HG02798 (cell line): ENCODE results near the gene THTPA.

Source experiments
- ATAC-seq: cut with Tn5 transposase; IDR thresholded peaks from one replicate; pipeline ENCODE4 v1.9.1; 2021; ENCODE audit warnings: mild to moderate bottlenecking; ENCODE audit not compliant: unreplicated experiment, poor library complexity

Gene THTPA

DNA sequence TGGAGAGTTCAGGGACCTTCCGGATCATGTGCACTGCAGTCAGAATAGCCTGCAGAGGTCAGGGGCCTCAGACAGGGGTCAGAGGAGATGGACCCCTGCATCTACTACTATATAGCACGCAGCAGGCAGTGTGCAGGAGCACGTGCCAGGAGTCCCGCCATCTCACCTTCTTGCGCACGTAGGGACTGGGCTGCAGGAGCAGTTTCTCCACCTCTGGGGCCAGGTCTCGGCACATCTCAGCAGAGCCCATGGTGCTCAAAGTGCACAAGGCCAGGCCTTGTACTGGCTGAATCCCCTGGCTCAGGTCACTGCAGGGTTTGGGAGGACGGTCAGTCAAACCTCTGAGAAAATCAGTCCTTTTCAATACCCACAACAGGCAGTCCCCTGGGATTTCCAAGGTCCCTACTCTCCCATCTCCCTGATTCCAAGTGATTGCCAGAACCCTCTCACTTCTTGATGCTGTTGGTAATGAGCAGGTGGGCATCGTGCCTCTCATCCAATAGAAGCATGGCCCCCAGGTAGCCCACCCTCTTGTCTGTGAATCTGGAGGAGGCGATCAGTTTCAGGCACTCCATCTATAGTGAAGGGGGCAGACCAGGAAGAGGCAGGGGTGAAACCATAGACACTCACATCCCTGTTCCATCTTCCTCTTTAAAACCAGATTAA is 10.2 kb downstream of the THTPA start:
- ATAC-seq, result no peak

DNA sequence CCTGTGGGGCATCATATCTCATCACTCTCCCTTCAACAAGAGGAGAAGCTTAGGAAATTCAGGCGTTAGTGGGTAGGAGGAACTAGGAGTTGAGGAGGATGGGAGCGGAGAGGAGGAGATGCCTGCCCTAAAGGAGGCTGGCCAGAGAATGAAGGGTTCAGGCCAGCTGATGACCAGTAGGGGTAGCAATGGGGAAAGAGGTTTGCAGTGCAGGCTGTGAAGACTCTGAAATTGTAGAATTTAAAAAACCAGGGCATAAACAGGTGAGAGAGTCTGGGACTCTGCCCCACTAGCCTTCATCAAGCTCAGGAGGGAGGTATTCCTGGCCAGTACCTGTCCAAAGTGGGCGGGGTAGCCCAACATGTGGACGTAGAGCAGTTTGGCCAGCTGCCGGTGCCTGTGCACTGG is 10.7 kb downstream of the THTPA start:
- peak; percentile 7 for ATAC-seq

DNA sequence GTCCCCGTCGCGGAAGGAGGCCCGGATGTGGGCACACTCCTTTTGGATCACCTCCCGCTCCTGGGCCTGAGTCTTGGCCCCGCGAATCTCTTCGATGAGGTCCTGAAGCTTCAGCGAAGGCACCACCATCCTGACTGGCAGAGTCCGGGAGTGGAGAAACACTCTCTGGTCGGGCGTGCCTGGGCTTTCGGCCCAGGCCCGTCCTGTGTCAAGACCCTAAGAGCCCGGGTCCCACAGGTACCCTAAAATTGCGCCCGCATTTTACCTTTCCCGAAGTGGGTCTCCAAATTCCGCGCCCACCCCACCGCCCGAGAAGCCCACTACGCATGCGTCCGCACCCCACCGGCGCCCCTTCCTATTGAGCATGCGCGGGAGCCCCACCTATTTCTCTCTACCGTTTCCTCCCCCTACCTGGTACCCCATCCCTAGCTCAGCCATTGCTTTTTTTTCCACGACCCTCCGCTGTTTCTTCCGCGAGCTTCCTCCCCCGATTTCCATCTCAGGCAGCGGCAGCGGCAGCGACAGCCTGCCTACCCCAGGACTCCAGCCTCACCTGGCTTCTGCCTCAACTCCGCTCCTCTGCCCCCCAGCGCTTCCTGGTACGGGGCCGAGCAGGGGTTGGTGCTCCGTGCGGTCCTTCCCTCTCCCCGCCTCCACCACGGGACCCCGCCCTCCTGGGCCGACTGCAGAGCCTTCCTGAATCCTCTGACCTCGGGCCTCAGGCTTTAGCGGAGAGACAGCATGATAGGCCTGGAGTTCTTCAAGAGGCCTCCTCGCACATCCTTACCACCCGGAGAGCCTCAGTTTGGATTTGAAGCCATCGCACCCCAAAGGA is 11.3 kb downstream of the THTPA start, which contains the start of gene AP1G2:
Gene AP1G2 (minus strand): TSS at position 606 of the 835 bp plus-strand sequence. CDS start 477 bp downstream, at position 129.
- ATAC-seq, result peak; percentile 93

DNA sequence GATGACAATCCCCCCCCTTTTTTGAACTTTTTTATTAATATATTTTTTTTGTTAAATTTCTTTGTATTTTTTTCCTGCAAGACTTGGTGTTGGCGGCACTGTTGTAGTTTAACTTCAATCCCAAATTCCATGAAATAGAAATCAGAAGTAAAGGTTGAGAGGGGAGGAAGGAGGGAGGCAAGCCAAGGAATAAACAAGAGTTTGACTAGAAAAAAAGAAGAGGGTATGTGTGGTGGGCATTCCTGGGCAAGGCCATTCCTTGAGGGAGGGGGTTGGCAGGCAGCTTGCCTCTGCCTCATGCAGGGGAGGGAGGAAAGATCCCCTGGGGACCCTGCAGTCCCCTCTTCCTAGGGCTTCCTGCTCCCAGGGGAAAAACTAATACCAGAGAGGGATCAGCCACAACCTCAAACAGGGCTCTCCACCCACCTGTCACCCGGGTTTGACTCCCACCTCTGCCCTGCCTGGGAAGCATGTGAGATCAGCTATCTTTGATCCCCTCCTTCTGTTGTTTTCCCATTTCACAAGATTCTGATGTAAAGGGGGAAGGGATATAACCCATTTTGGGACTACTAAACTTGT is 12.0 kb downstream of the THTPA start:
- ATAC-seq, result no peak

DNA sequence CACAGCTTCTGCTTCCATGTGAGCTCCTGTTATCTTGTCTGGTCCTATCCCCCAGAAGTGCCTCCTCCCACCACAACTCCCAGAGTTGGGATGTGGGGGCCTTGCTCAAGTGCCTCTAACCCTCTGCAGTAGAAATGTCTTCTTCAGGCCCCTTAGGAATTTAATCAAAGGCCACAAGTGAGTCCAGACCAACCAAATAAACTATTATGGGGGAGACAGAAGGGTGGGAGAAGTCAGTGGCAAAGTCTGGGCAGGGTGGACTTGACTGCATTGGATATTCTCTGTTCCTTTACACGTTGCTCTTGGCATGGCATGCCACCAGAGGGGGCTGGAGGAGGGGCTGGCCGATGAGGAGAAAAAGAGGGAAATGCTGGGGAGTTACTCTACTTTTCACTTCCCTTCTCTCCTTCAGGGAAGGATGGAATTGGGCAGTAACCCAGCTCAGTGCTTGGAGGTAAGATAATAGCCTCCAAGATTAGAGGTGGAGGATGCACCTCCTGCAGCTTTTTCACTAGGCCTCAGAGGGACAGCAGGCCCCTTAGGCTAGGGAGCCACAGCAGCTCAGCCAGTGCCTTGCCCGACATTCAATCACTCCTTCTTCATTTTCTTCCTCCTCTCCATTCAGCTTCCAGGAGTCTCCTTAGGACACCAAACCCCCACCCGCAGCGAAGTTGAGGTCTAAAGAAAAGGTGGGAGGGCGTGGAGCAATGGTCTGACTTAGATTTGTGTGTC is 12.7 kb downstream of the THTPA start:
- ATAC-seq, result no peak

DNA sequence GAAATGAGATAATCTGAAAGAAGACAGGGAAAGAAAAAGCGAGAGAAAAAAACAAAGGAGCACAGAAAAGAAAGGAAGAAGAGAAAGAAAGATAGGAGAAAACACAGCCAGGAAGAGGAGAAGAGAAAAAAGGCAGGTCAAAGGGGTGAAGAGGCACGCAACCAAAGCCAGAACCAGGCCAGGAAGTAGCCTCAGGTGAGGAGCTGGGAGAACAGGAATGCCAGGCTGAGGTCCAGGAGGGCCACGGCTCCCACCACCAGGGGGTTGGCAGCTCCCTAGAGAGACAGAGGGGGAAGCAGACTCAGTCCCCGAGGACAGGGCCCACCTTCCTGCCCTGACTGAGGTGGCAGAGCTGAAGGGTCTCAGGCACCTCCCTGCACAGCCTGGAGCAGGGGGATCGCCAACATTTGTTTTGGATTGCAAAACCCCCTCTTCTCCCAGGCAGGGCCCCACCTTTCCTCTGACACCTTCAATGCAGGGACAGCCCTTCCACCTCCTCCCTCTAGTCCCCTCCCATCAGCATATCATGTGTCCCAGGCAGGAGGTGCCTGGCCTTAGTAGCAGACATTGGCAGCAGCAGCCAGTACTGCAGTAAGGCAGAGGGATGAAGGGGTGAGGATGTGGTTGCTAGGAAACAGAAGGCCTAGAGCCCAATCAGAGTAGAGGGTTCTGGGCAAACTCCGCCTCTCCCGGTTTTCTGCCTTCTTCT is 13.5 kb downstream of the THTPA start:
- ATAC-seq, result no peak

DNA sequence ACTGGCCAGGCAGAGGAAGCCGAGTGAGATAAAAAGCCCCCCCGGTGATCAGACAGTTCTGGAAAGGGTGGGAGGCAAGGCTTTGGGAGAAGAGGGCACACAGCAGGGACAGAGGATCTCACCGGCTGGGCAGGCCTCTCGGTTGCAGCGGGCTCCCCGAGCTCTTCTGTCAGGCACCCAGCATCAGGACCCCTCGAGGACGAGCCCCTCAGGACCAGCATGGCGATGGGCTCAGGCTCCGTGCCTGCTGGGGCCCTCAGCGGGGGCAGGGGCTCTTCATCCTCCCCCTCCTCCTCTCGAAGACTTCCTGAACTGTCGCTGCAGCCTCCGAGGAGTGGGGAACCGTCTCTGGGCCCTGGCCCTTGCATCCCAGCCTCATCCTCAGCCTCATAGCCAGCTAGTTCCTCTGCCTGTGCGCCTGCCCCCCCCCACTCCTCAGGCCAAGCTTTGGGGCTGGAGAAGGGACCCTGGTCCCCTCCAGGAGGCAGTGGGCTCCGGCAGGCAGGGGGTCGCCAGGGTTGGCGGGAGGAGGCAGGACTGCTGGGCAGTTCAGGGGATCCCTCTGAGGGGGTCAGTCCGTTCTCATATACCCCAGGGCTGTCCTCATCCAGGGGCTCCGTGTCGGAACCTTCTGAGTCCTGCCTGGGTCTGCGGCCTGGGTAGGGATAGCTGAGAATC is 14.9 kb downstream of the THTPA start:
- no peak for ATAC-seq

DNA sequence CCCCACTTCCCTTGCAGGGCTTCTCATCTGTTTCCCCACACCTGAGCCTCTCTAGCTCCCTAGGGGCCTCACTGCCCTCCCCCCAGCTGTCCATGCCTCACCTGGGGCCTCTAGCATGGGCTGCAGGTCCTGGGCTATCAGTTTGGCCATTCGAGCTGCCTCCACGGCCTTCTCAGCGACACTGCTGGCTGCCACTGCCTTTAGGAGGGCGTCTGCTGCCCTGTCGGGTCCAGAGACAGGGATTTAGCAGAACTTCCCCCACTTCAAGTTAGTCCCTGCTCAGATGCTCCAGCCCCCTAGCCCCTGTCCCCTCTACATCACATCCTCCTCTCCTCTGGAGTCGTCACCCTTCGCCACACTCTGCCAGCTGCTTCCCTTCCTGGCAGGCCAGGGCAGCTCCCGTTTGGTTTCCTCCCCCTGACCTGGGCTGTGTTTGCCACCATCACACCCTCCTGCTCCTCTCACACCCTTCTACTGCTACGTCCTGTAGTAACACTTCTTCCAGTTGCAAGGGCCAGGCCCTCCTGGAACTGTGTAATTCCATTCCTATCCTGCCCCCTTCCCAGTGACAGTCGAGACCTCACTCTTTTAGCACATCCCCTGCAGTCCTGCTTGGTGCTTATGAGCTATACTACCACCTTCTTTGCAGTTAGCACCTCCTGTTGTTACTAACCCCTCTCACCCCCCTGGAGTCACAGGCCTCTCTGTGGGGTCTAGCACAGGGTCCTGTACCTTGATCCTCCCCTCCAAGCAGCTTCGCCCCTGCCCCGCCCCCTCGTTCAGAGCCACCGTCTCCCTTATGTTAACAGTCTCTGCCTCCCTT is 15.8 kb downstream of the THTPA start:
- no peak for ATAC-seq

DNA sequence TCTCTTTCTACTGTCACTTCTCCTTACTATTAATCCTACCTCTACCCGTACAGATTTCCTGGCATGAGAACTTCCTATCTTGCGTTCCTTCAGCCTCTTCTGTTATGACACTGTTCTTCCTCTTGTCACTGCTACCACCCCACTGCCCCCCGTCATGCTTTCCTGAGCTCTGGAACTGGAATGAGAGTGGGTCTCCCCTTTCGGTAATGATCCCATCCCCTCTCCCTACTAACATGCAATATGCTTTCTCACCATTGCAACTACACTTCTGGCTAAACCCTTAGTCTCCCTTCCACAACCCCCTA is 16.4 kb downstream of the THTPA start:
- ATAC-seq, result no peak

DNA sequence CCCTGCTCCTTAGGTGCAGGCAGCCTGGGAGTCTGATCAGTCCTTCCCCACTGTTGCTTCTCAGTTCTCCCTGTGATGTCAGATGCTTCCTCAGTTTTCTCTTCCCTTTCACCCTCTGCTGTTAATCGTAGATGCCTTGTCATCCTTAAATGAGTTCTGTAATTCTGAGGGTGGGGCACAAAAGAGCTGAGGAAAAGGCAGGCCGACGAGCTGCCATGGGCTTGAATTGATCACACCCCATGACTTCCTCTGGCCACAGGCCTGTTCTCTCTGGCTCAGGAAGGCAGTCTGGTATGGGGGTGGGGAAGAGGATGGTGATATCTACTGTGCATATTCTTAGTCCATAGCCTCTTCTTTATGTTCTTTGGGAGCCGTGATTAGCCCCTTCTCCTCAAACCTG is 16.8 kb downstream of the THTPA start:
- no peak for ATAC-seq

DNA sequence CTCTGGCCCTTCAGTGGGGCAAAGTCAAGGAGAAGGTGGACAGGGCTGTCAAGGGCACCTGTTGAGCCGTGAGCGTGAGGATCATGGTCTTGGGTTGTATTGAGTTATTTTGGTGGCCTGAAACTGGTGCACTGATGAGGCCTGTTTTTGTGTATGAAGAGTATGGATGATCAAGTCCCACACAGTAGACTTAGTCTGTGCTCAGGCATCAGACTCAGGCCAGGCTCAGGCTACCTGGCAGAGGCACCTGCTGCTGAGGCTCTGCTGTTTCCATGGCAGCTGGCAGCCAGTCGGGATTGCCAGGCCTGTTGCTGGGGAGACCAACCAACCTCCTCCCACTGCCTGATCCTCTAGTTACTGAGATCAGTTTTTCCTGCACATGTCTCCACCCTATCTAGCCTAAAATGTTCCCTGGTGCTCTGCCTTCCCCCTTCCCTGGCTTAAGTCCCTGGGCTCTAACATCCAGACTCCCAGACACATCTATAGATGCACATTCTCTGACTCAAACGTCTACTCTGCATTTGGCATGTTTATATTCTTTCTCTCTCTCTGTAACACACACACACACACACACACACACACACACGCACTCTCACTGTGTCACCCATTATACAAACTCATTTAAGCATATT is 17.4 kb downstream of the THTPA start:
- no peak for ATAC-seq

DNA sequence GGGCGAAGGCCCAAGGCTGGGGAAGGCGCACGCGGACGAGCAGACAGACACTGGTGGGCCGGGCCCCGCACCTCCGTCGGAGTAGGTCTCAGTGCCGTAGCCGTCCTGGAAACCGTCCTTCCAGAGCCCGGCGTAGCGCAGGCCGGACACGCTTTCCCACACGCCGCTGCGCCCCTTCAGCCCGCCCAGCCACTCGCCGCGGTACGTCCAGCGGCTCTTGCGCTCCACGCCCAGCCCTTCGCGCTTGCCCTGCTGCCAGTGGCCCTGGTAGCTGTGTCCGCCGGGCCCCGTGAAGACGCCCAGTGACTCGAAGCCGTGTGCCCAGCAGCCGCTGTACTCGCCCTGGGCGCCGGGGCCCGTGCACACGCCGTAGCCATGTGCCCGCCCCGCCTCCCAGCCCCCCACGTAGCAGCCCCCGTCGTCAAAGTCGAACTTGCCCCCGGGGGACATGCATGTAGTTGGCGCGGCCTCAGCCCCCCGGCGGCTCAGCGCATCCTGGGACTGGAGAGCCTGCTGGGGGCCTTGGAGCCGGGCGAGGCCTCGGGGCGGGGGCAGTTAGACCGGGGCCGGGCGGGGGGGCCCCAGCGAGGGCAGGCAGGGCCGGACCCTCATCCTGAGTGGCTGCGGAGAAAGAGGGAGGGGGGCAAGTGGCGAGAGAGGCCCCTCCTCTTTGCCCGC is 21.1 kb downstream of the THTPA start:
- no peak for ATAC-seq

DNA sequence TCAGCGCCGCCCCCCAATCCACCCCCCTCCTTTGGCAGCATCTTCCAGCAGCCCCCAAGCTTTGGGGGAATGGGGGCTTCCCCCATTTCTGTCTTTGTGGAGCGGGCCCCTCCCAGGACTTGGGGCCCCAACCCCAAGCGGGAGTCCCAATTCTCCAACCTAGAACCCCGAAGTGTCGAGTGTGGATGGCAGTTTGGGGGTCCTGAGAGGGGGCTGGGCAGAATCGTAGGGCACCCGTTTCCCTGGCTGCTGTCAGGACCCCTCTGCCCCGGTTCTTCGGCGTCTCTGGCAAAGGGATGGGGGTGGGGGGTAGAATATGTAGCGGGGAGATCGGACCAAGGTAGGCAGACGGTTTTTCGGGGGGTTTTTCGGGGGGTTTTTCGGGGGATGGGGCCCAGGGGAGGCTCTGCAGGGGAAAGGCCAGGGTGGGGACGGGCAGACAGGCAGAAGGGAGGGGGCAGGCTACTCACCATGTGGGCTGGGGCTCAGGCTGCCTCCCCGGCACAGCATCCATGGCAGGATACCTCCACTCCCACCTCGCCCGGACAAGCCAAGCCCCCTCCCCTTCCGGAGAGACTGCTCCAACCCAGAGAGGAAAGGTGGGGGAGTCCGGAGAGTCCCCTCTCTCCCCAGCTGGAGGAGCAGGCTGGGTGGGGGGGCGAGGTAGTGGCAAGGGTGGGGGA is 21.8 kb downstream of the THTPA start:
- ATAC-seq, result no peak

DNA sequence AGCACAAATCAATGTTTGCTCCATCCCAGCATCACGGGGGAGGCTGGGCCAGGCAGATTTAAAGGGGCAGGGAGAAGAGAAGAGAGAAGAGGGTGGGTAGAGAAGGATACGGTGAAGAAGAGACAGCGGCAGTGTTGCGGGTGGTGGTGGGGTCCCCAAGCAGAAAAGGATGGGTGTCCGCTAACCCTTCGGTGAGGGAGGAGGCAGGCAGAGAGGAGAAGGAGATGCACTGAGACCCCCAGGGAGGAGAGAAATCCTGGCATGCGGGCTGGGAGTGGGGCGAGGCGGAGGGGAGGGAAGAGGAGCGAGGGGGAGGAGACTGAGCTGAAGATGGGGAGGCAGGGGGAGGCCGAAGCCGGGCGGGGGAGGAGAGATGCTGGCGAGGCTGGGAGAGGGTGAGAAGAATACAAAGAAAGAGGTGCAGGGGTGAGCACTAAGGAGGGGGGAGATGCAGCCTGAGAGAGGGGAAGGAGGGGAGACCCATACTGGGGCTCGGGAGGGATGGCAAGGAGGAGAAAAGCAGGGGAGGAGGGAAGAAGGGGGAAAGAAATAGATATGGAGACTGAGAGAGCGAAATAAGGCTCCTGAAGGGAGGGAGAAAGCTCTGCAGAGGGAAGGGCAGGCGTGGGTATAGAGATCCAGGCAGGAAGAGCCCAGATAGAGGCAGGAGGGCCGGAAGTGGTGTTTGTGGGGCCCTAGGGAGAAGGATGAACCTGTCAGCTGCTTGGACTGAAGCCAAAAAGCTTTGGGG is 22.7 kb downstream of the THTPA start, which contains the start of gene JPH4:
Gene JPH4 (minus strand): TSS at position 231 of the 751 bp plus-strand sequence. CDS start 1,337 bp downstream, outside the sequence.
- no peak for ATAC-seq

DNA sequence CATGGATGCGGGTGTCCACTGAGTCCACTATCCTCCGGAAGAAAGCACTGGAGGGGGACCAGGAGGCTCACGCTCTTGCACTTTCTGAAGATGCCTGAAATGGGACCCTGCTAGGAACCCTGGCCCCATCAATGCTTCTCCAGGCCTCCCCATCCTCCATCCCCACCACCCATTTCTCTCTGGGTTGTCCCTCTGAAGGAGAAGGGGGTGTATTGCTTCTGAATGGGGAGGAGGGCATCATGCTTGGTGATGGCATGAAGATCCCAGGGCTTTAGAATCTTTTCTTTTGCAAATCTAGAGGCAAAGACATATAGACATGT is 23.2 kb downstream of the THTPA start:
- no peak for ATAC-seq

DNA sequence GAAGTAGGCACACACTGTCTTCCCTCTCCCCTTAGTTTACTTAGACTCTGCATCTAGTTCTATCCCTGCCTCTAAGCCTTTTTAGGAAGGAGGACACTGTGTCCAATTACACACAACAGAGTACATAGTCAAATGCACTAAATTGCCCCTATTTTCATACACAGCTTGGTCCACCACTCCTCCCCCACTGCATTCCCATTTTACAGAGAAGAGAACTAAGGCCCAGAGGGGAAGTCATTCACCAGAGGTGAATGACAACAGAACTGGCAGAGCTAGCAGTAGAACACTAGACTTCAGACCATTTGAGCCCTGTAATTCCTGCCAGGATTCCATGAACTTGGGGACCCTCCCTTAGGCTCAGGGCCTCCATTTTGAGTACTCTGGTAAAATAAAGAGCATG is 23.7 kb downstream of the THTPA start:
- no peak for ATAC-seq
